ENCODE data around the gene EVI5. TPM values are rescaled to one million over a fixed set of nuclear protein-coding genes. Genes with fewer than 3 reads are reported as not detected.

EVI5 gene
- total RNA-seq, 1 experiment from 2014 or later: 23.2 TPM

DNA sequence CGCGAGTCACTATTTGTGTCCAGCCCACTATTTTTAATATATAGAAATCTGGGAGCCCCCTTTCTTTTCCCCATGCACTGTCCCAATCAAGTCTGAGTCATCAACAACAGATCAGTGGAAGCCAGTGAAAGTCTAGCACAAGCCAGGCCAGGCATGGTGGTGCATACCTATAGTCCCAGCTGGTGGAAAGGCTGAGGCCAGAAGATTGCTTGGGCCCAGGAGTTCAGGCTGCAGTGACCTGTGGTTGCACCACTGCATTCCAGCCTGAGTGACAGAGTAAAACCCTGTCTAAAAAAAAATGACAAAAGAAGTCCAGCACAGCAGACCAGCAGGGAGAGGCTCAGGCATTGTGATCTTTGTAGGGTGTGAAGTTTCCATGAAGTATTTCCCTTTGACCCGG is 38.0 kb upstream of the EVI5 start:
- TF ChIP-seq, protein P1, sequence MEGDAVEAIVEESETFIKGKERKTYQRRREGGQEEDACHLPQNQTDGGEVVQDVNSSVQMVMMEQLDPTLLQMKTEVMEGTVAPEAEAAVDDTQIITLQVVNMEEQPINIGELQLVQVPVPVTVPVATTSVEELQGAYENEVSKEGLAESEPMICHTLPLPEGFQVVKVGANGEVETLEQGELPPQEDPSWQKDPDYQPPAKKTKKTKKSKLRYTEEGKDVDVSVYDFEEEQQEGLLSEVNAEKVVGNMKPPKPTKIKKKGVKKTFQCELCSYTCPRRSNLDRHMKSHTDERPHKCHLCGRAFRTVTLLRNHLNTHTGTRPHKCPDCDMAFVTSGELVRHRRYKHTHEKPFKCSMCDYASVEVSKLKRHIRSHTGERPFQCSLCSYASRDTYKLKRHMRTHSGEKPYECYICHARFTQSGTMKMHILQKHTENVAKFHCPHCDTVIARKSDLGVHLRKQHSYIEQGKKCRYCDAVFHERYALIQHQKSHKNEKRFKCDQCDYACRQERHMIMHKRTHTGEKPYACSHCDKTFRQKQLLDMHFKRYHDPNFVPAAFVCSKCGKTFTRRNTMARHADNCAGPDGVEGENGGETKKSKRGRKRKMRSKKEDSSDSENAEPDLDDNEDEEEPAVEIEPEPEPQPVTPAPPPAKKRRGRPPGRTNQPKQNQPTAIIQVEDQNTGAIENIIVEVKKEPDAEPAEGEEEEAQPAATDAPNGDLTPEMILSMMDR (IDR thresholded peaks at IDR 0.05; ENCODE audit: unreplicated experiment): no peak
- H3K27ac Mint-ChIP-seq (ENCODE audit: low read depth, unreplicated experiment): no peak overlapping the region
- H3K9me3 Mint-ChIP-seq (ENCODE audit: unreplicated experiment): no peaks in the 10 kb centered on the region
- H3K36me3 Mint-ChIP-seq (ENCODE audit: insufficient read depth, unreplicated experiment): no peaks in the 10 kb centered on the region
- no peak for DNase-seq (ENCODE audit: unreplicated experiment)
- CTCF ChIA-PET: interaction anchor here (0.6 to 1.2 kb wide), 2 partner anchors 64 to 74 kb away, joined by 4 to 5 read pairs; no protein-coding TSS in a partner anchor
- H3K4me1 Mint-ChIP-seq (ENCODE audit: insufficient read depth, unreplicated experiment): peaks cover 4% of the 10 kb centered on the region
- no peak overlapping the region for H3K4me3 Mint-ChIP-seq (ENCODE audit: unreplicated experiment)
- BruUV-seq (replicated peaks): no TSS peak
- intact Hi-C loops (cut with micrococcal nuclease): no loop called here
- H3K27me3 Mint-ChIP-seq (ENCODE audit: insufficient read depth, unreplicated experiment): no peaks in the 10 kb centered on the region
- POLR2A ChIA-PET: interaction anchor here (0.6 kb wide), 1 partner anchor 38 kb away, joined by 3 read pairs; no protein-coding TSS in a partner anchor

DNA sequence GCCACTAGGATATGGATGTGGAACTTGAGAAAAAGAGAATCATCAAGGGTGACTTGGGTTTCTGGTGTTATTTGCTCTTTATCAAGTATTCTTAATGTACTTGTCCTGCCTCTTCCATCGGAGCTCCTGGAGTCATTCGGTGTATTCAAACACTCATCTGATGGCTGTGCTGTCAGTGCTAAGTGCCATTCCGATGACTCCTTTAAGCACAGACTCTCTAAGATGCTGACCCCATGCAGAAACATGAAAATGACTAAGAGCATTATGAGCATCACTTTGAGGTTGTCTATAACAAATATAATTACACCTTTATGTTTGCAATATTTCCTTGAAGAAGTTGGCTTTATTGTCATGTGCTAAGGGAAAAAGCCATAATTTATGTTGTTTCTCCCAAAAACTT is 35.6 kb upstream of the EVI5 start:
- Mint-ChIP-seq H3K9me3 (ENCODE audit: unreplicated experiment) (no peaks in the 10 kb centered on the region), H3K4me1 (ENCODE audit: insufficient read depth, unreplicated experiment) (peaks cover 4% of the 10 kb centered on the region), H3K36me3 (ENCODE audit: insufficient read depth, unreplicated experiment) (no peaks in the 10 kb centered on the region), H3K27me3 (ENCODE audit: insufficient read depth, unreplicated experiment) (no peaks in the 10 kb centered on the region), H3K27ac (ENCODE audit: low read depth, unreplicated experiment) (no peak overlapping the region), H3K4me3 (ENCODE audit: unreplicated experiment) (no peak overlapping the region)
- CTCF ChIA-PET: interaction anchor here (0.7 to 6.2 kb wide), 5 partner anchors 8 to 510 kb away, joined by 3 to 61 read pairs (median 4); partner anchors contain the start of gene RPL5
- intact Hi-C loops (cut with micrococcal nuclease): no loop called here
- POLR2A ChIA-PET: interaction anchor here (0.9 to 4.3 kb wide), 3 partner anchors 11 to 72 kb away, joined by 3 to 28 read pairs (median 3); partner anchors contain the start of genes EVI5 and RPL5
- BruUV-seq (replicated peaks): no TSS peak
- no peak for DNase-seq (ENCODE audit: unreplicated experiment)
- TF ChIP-seq, protein P1 (IDR thresholded peaks at IDR 0.05; ENCODE audit: unreplicated experiment): no peak

DNA sequence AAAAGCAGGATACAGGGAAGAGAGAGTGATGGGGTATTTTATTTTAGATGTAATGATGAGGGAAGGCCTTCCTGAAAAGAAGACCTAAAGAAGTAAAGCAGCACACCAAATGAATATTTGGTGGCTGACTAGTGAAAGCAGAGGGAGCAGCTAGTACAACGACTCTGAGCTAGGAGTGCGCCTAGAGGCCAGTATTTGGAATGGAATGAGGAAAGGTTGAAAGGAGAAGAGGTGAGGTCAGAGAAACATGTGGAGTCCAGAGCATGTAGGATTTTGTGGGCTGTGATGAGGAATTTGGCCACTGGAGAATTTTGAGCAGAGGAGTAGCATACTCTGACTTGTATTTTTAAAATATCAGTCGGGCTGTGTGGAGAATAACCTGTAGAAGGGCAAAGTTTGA is 35.1 kb upstream of the EVI5 start:
- peaks cover 4% of the 10 kb centered on the region for H3K4me1 Mint-ChIP-seq (ENCODE audit: insufficient read depth, unreplicated experiment)
- no peak overlapping the region for H3K27ac Mint-ChIP-seq (ENCODE audit: low read depth, unreplicated experiment)
- intact Hi-C loops (cut with micrococcal nuclease): no loop called here
- H3K36me3 Mint-ChIP-seq (ENCODE audit: insufficient read depth, unreplicated experiment): no peaks in the 10 kb centered on the region
- H3K9me3 Mint-ChIP-seq (ENCODE audit: unreplicated experiment): no peaks in the 10 kb centered on the region
- POLR2A ChIA-PET: interaction anchor here (0.9 to 4.3 kb wide), 3 partner anchors 11 to 71 kb away, joined by 3 to 28 read pairs (median 3); partner anchors contain the start of genes EVI5 and RPL5
- CTCF ChIA-PET: interaction anchor here (0.5 to 6.2 kb wide), 6 partner anchors 9 to 510 kb away, joined by 3 to 61 read pairs (median 4); partner anchors contain the start of gene RPL5
- no peaks in the 10 kb centered on the region for H3K27me3 Mint-ChIP-seq (ENCODE audit: insufficient read depth, unreplicated experiment)
- no TSS peak for BruUV-seq (replicated peaks)
- TF ChIP-seq, protein P1 (IDR thresholded peaks at IDR 0.05; ENCODE audit: unreplicated experiment): no peak
- no peak overlapping the region for H3K4me3 Mint-ChIP-seq (ENCODE audit: unreplicated experiment)
- DNase-seq (ENCODE audit: unreplicated experiment): no peak

DNA sequence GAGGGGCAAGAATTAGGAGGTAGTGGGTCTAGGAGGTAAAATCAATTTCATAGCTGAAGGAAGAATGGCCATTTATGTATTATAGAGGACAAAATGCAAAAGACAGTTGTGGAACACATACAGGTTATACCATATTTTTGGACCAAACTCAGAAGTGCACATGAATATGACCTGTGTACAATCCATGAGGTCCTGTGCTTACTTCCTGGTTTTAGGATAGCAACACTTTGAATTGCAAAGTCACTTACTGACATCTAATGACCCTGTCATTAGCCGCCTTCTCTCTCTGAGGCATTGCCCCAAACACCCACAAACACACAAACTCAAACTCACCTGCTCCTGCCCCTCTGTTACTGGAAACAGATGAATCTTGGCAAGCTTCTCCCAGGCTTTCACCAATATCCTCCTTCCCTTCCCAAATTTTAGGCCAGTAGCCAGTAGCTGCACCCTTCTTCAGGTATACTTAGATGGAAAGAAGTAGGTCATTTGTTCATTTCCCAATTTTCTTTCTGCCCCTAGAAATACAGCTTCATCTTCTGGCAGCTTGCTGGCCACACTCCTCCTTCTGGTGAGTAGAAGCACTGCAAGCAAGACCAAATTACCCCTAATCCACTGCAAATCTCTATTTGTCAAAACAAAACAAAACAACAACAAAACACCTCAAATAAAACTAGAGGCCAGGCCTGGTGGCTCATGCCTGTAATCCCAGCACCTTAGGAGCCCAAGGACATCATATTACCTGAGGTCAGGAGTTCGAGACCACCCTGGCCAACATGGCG is 33.3 kb upstream of the EVI5 start:
- DNase-seq (ENCODE audit: unreplicated experiment): peak; percentile 39
- no TSS peak for BruUV-seq (replicated peaks)
- POLR2A ChIA-PET: interaction anchor here (1.4 to 4.3 kb wide), 2 partner anchors 13 to 21 kb away, joined by 3 to 28 read pairs; partner anchors contain the start of gene RPL5
- intact Hi-C loops (cut with micrococcal nuclease): loop anchor here (1.0 to 2.0 kb wide), 2 partner anchors 33 to 69 kb away; partner anchors contain the start of gene EVI5
- no peak overlapping the region for H3K27ac Mint-ChIP-seq (ENCODE audit: low read depth, unreplicated experiment)
- H3K4me3 Mint-ChIP-seq (ENCODE audit: unreplicated experiment): no peak overlapping the region
- no peaks in the 10 kb centered on the region for H3K27me3 Mint-ChIP-seq (ENCODE audit: insufficient read depth, unreplicated experiment)
- TF ChIP-seq, protein P1 (IDR thresholded peaks at IDR 0.05; ENCODE audit: unreplicated experiment): peak; percentile 71
- H3K4me1 Mint-ChIP-seq (ENCODE audit: insufficient read depth, unreplicated experiment): peaks cover 4% of the 10 kb centered on the region
- CTCF ChIA-PET: interaction anchor here (0.6 to 6.2 kb wide), 17 partner anchors 10 to 821 kb away, joined by 3 to 61 read pairs (median 3); partner anchors contain the start of gene RPL5
- no peaks in the 10 kb centered on the region for H3K36me3 Mint-ChIP-seq (ENCODE audit: insufficient read depth, unreplicated experiment)
- H3K9me3 Mint-ChIP-seq (ENCODE audit: unreplicated experiment): no peaks in the 10 kb centered on the region
